Stimulated activated CD8-positive, alpha-beta memory T cell treated with anti-CD3 and anti-CD28 coated beads, Interleukin-4, amount 100 ng/mL, for 48 hours (primary cell): ENCODE measurements around the gene KRT33A.
A peak's percentile ranks its signal among the peaks of the same experiment; 100 is the strongest.

Experiments
- DNase-seq: peaks from one replicate; pipeline ENCODE4 v3.0.0-alpha.2; 2020

KRT33A gene

DNA sequence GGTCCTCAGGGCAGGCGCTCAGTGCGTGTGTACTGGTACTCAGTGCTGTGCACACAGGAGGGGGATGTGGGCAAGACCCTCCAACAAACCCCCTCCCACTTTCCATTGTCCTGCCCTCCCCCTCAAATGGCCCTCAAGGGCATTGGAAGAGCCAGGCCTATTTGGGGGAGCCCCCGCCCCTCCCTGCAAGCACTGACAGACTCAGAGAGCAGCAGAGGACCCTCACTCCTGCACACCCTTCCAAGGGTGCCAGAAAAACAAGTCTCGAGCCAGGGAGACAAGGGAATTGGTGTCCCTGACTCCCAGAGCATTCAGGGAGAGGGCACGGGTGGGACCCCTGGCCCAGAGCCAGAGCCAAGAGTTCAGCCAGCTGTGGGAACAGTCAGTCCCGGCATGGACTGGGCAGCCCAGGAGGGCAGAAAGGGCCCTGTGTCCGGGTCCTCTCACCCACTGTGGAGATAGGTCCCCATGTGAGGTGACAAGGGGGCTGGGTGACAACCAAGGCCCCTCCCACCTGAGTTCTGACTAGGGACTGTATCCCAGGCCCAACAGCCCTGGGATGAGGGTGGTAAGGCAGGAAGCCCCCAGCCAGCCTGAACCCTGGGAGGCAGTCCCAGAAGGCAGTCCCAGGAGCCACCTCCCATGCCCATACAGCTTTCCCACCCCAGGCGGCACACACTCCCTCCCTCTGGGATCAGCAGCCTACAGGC is 23.1 kb downstream of the KRT33A start:
- DNase-seq: no peak

DNA sequence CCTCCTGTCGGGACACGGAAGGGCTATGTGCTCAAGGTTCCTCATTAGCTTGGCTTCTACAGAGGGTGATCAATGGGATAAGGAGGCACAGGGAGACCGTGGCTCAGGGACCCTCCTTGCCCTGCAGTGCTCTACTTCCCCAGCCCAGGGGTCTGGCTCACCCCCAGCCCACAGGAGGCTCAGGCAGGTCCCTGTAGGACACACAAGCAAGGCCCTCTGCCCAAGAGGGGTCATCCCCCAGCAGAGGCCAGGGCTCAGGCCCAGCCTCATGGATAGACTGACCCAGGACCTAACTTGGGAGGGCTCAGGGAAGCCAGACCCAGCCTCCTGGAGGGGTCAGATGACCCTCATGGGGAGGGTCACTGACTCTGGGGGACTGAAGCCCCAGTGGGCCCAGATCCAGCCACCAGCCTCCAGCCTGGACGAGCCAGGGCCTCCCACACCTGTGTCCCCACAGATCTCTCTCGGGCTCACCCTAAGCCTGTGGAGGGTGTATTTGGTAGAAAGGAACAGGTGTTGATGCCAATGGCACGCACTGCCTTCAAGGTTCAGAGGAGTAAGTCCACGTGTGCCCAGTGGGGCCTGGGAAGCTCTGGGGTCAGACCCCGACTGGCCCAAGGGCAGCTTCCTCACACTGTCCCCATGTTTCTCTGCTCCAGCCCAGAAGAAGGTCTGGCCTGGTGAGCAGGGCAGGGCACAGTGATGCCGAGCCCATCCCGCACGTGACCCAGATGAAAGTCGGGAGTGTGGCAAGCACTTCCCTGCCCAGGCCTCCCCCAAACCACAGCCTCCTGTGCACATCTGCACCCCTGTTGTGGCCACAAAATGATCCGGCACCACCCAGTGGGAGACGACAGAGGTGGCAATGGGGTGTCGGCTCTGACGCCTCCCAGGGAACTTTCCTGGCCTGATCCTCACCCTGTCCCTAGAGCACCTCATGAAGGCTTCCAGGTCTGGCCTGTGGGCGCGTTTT is 24.2 kb downstream of the KRT33A start:
- DNase-seq: no peak

DNA sequence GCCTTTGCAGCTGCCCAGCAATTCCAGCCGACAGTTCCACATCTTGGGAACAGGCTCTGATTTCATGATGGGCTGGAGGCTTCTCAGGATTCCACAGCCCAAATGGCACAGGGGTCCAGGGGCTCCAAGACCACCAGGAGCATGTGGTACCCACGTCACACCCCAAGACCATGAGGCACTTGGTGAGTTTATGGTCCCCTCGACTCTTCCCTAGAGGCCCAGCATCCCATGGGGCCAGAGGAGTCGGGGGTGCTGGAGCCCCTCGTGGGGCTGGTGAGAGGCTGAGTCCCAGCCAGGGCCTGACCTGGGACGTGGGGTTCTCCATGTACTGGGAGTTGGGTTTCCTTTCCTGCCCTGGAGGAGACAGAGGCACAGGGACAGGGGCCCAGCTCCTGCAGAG is 25.0 kb downstream of the KRT33A start:
- no peak for DNase-seq

DNA sequence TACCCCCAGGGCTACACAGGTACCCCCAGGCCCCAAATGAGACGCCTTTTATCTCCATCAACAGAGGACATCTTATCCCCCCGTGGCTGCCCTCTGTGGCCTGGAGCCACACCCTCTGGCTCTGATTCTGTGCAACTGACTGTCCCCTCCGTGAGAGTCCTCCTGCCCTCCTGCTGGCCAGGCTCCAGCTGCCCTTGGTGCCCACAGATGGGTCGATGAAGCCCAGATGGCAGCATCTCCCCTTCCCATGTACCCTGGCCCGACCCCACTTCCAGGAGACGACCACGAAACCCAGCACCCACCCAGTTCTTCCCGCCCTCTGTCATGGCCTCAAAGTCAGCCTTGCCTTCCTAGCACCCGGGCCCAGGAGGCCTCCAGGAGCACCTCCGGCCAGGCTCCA is 25.5 kb downstream of the KRT33A start:
- no peak for DNase-seq

DNA sequence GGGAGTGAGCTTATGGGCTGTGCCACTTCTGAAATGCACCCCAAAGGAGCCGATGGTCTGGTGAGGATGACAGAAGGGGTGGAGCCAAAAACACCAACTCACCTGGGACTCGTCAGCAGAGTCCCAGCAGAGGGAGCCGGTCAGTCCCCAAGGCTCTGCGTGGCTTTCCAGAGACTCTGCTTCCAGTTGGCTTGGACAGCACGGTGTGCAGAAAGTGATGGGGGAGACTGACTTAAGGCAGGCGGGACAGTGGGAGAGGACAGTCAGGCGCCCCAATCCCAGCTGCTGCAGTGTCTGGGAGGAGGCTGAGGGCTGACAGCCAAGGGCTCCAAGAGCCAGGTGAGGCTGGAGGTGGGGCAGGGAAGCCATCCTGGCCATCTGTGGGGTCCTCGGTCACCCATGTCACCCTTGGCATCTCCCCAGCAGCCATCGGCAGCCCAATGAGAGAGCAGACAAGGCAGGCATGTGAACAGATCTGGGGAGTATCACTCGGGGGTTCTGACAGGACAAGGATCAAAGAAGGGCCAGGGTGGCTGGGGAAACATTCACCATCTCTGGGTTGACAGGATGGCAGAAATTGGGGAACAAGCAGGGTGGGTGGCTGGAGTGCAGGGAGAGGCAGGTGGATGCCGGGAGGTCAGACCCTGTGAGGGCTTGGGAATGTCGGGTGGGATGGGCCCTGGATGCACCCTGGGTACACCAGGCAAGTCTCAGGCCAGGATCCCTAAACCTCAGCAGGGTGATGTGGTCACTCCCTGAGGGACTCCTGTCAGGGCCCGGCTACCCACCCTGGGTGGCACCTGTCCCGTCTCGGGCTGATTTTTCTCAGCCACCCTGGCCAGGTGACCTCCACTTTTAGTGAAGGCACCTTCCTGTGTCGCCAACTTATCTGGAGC is 26.2 kb downstream of the KRT33A start:
- no peak for DNase-seq

DNA sequence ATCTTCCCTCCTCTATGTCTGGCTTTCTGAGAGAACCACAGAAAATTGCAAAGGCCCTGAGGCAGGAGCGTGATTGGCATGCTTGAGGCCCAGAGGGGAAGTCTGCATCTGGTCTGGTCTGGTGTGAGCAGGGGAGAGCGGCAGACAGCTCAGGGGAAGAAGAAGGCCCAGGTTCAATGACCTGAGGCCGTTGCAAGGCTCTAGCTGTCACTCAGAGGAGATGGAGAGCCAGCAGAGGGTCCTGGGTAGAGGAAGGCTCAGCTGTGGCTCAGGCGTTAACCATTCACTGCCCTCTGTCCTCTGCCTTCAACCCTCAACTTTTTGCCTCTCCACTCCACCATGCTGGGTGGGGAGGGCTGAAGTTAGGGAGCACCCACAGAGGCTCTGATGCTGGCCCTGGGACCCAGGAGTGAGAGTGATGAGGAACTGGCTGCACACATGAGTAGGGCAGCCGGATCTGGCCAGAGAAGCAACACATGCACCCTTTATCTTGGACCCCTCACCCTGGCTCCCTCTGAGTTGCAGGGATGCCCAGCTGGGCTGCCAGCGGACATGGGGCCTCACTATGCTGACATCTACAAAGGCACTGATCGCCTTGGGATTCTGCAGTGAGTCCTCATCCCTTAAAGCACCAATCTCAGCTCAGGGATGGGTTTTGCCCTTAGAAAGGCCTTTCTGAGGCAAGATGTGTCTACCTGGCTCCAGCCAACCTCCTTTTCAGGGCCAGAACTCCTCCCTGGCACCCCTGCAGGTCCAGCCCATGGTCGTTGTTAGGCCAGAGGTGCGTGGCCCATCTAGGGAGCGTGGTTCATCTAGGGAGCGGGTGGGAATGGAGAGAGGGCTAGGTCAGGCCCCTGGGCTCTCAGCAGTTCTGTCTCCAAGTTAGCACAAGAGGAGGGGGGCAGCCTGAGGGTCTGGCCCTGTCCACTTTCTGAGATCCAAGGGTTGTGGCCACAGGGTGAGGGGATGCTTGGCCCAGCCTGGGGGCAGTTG is 27.4 kb downstream of the KRT33A start:
- no peak for DNase-seq

DNA sequence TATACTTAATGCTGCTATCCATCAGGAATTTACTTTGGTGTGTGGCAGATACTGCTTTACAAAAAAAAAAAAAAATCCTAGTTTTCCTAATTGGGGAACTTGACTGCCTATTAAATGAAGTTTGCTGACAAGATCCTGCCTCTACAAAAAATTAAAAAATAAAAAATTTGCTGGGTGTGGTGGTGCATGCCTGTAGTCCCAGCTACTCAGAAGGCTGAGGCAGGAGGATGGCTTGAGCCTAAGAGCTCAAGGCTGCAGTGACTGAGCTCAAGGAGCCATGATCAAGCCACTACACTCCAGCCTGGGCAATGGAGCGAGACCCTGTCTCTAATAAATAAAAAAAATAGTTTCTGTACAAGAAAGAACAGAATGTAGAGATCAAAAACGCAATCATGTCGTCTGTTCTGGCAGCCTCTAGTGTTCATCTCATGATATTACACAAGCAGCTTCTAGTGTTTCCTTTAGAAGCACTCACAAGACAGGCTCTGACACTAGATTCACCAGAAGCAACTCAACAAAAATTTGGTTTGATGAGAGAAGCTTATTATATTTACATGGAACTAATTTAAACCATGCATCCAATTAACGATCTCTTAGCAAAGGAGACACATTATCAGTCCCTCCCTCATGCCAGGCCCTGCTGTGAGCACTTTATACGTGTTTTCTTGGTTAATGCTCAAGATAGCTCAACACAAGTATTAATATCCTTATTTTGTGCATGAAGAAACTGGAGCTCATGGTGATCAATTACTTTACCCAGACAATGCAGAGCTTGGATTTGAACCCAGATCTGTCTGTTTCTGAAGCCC is 28.3 kb downstream of the KRT33A start:
- DNase-seq: no peak

DNA sequence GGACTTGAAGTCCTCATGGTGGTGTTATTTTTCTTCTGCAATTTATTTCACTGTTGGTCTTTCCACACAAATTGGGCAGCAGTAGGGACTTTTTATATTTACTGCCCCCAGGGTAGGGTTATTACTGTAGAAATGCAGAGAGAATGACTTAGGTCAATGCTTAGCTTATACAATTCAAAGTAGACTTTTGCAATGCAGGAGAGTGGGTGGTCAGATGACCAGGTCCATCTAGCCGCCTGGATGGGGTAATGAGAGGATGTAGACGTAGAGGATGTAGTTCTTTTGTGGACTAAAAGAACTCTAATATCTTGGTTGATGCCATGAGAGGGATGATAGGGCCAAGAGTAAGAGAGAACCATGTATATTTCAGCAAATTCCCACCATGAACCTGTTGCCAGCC is 32.4 kb downstream of the KRT33A start:
- DNase-seq: no peak

DNA sequence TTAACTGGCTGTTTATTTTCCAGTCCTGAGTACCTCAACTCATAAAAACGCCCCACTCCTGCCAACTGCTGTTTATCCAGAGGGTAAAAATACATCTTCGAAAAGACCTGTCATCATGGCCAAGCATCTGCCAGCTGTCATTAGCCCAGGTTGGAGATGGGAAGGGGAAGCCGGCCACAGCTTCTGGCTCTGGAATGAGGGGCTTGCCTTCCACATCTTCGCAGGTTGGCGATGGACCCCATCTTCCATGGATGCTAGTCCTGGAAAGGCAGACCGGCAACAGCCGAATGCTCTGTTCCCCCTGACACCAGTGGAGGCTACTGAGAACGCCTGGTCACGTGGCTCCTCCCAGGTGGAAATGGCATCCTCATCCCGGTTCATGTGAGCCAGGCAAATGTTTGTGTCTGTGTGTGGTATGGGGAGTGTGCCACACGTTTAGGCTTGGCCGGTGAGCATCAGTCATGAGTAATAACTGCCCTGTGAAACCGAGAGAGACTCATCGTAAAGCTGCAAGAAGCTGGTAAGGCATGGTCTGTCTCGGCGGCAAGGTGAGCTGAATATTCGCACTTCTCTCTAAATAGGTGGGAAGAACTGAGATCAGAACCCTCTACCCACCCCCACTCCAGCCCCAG is 34.7 kb downstream of the KRT33A start:
- no peak for DNase-seq

DNA sequence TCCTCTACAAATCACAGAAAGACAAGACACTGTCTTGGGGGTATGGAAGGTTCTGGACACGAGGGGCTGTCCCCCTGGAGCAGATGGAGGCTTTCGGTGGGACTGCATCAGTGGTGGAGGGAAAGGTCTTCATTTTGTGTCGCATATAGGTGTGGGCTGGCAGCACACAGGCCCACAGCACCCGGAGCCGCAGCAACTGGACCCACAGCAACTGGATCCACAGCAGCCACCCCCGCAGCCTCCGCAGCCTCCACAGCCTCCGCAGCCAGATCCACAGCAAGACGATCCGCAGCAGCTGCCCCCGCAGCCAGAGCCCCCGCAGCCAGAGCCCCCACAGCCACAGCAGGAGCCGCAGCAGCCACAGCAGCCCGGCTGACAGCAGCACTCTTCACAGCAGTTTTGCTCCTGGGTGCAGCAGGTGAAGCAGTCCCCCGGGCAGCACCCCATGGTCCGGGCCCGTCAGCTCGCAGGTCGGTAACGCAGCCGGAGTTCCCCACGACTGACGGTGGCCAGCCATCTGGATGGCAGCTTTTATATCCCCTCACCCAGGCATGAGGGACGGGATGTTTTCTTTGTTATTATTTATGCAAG is 35.3 kb downstream of the KRT33A start, which contains the start of gene KRTAP17-1:
TSS of gene KRTAP17-1 (minus strand) at position 507 of the 591 bp plus-strand sequence. CDS start at position 447, 60 bp downstream.
- no peak for DNase-seq

DNA sequence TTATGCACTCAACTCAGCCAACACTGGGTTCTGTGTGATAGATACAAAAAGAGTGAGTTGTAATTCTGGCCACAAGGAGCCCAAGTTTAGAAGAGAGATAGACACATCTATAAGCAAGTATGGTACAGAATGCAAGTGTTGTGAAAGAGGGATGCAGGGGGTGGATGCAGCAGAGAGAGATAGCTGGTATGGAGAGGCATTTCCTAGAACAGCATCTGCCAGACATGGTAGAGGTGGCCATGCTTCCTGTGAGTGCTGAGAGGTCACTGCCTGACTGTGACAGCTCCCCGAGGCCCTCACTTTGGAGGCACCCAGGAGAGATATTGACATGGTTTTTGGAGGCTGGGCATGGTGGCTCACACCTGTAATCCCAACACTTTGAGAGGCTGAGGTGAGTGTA is 39.5 kb downstream of the KRT33A start:
- DNase-seq: no peak

DNA sequence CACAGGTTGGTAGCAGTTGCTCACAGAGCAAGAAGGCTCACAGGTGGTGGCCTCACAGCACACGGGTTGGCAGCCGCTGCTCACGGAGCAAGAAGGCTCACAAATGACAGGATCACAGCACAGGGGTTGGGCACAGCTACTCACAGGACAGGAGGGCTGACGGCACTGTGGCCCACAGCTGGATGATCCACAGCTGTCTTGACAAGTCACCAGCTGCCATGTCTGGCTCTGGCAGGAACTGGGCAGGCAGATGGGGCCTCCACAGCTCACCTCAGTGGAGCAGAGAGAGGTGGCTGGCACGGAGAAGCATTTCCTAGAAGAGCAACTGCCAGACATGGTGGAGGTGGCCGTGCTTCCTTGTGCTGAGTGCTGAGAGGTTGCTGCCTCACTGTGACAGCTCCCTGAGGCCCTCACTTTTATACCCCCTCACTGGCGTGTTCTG is 41.7 kb downstream of the KRT33A start, which contains the start of gene KRTAP16-1:
TSS of gene KRTAP16-1 (minus strand) at position 392 of the 442 bp plus-strand sequence. CDS start at position 336, 56 bp downstream.
- peak; percentile 51 for DNase-seq

DNA sequence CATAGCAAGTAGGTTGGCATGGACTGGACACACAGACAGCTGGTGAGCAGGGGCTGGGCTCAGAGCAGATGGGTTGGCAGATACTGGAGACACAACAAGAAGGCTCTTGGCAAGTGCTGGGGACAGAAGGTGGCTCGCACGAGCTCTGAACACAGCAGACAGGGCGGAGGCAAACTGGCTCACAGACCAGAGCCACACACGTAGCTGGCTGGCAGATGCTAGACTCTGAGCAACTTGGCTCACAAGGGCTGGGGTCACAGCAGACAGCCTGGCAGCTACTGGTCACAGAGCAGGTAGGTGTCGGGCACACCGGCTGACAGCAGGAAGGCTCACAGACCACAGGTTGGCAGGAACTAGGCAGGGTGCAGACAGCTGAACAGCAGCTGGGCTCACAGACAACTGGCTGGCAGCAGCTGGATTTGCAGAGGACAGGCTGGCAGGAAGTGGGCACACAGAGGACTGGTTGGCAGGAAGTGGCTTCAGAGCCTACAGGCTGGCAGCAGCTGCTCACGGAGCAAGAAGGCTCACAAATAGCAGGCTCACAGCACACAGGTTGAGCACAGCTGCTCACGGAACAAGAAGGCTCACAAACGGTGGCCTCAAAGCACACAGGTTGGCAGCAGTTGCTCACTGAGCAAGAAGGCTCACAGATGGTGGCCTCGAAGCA is 42.2 kb downstream of the KRT33A start:
- DNase-seq: peak; percentile 56

DNA sequence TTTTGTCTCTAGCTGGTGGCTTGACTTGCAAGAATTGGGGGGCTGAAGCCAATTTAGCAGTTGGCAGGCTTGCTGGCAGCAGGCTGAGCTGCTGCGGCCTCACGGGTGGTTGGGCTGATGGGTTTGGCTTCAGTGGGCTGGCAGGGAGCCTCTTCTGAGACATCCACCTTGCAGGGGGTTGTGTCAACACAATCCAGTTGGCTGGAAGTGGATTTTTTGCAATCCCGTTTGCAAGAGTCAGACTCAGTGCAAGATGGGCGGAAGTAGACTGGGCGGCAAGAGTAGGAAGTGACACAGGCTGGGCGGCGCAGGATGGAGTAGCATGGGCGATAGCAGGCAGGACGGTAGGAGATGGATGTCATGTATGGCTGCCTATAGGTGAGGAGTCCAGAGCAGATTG is 43.0 kb downstream of the KRT33A start:
- no peak for DNase-seq

DNA sequence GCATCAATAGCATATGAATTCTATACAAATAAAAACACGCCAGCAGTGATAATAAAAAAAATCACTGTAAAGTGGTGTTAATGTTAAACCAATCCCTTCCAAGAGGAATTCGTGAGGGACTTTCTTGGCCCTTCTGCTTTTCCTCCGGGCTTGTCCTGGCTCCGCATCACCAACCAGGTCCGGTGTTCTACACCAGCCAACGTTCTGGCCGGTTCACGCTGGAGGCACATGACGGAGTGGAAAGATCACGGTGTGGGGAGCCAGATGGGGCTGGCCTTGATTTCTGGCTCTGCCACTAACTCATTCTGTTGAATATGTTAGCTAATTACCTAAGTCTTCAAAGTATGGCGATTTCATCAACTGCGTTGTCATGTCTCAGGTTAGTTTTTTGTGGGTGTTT is 46.5 kb downstream of the KRT33A start:
- no peak for DNase-seq

DNA sequence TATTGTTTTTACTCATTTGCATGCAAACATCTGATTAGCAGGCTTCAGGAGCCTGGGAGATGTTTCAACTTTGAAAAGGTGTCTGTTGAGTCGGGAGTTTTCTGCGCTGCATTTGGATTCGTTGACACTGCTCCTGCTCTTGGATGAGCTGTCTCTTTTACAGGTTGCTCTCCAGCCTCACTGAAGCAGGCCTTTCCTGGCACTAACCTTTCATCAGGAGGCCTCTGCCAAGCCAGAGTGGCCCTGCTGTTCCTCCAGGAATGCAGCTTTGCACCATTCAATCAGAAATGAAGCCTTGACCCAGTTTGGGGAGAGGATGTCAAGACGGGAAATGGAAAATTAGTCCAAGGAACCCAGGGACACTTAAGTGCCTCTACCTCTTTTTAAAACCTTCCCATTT is 47.6 kb downstream of the KRT33A start:
- DNase-seq: no peak

DNA sequence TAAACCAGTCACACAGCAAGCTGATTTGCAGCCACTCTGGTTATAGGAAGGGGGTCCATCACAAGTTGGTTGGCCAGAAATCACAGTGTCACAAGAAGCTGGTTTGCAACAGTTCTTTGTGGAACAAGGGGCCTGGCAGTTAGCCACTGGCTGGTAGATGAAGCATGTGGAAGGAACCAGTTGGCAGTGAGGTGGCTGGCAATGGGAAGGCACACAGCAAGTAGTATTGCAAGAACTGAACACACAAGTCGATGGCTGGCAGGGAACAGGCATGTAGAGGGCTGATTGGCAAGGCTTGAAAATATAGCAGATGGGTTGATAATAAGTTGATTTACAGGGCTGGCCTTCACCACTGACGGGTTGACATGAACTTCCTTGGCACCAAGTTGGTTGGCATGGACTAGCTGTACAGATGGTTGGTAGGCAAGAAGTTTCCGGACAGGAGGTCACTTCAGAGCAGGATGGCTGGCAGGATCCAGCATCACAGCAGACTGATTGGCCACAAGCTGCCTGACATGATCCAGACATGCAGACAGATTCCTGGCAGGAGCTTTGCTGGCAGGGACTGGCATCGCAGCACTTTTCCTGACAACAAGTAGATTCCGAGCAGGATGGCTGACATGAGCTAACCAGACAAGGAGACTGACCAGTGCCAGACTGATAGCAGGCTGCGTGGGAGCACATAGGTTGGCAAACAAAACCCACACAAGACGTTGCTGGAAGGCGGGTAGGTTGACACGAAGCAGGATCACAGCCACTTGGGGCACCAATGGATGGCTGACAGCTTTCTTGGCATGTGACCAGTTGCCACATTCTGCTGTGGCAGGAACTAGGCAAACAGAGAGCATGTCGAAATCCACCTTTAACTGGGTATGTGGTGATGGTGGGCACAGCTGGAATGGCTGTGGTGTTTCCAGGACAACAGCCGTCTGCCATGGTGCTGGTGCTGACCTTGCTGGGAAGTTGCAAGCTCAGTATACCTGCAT is 48.4 kb downstream of the KRT33A start, which contains the start of gene KRTAP29-1:
TSS of gene KRTAP29-1 (minus strand) at position 936 of the 986 bp plus-strand sequence. CDS start at position 936, 0 bp downstream.
- no peak for DNase-seq
